Measurements from ENCODE around the gene ADSS1.

Gene ADSS1

DNA sequence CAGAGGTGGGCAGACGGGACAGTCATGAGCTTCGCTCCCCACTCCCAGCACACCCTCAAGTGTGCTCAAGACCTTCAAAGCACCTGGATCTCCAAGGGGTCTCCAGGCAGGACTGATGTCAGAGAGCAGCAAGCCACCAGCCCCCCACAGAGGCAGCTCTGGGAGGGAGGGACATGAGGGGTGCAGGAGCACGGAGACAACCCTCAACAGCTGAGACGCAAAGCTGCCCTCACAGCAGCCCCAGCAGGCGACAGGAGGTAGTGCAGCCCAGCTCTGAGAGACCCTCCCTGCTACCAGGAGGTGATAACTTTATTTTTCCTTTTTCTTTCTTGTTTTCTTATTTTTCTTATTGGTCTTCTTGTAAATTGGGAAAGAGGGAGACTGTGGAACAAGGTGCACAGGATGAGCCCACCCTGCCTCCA is 46.8 kb downstream of the ADSS1 start:
- FAIRE-seq, result no peak

DNA sequence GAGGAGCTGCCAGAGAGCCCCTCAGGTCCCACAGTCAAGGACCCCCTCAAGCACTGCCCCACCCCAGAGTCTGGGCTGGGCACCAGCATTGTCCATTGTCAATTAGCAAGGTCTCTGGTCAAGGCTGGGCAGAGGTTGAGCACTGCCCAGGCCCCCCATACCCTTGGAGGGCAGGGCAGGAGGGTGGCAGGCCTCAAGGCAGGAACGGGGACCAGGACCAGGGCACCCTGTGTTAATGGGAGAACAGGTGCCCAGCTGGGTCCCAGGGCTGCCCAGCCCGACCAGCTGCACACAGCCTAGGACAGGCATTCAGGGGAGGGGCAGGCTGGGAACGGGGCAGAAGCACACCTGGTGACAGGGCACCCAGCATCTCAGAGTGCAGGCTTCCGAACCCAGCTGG is 47.3 kb downstream of the ADSS1 start:
- FAIRE-seq, result no peak

DNA sequence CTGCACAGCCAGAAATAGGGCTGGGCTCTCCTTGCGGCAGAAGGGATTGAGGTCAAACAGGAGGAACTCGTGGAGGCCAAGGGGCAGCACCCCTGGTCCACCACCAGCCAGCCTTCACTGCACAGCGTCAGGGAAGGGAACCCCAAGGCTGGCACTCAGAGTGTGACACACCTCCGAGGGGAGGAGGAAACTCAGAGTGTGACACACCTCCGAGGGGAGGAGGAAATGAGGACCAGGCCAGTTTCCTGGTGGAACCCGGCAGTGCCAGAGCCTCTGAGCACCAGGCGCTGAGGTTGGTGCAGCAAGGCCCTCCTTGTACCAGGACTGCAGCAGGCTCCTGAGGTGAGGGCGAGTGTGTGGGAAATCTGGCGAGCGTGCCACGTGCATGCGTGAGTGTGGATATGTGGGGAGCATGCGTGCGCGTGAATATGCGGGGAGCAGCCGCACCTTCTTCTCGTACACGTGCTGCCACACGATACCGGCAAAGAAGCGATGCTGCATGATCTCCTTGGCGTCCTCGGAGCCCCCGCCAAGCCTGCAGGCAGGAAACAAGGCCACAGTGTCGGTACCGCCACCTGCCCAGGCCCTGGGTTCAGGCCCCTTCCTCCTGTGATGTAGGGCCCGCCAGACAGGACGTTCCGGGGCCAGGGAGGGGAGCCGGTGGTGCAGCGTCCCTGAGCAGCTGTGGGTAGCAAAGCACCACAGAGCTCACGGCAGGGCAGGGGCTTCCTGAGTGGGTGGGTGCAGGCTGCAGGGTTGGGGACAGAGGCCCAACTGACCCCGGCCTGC is 48.1 kb downstream of the ADSS1 start:
- FAIRE-seq, result no peak

DNA sequence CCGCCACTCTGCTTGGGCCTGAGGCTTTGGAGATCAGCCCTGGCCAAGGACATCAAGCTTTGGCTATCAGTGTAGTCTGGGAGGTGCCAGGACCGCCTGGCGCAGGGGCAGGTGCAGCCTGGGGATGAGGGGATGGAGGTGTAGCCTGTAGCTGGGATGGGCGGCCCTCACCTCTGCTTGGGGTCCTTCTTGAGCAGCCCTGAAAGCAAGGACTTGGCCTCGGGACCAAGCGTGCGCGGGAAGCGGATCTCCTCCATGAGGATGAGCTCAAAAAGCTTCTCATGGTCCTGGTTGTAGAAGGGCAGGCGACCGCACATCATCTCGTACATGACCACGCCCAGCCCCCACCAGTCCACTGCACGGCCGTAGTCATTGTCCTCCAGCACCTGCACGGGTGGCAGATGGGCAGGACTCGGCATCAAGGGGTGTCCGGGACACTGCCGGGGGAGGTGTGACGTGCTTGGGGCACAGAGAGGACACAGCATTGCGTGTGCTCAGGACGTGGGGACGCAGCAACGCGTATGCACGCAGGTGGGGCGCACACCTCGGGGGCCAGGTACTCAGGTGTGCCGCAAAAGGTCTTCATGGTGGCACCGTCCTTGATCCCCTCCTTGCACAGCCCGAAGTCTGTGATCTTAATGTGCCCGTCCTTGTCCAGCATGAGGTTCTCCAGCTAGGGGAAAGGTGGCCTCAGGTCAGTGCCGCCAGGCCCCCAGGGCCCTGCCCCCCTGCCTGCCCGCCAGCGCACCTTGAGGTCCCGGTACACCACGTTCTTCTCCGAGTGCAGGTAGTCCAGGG is 48.9 kb downstream of the ADSS1 start:
- no peak for FAIRE-seq

DNA sequence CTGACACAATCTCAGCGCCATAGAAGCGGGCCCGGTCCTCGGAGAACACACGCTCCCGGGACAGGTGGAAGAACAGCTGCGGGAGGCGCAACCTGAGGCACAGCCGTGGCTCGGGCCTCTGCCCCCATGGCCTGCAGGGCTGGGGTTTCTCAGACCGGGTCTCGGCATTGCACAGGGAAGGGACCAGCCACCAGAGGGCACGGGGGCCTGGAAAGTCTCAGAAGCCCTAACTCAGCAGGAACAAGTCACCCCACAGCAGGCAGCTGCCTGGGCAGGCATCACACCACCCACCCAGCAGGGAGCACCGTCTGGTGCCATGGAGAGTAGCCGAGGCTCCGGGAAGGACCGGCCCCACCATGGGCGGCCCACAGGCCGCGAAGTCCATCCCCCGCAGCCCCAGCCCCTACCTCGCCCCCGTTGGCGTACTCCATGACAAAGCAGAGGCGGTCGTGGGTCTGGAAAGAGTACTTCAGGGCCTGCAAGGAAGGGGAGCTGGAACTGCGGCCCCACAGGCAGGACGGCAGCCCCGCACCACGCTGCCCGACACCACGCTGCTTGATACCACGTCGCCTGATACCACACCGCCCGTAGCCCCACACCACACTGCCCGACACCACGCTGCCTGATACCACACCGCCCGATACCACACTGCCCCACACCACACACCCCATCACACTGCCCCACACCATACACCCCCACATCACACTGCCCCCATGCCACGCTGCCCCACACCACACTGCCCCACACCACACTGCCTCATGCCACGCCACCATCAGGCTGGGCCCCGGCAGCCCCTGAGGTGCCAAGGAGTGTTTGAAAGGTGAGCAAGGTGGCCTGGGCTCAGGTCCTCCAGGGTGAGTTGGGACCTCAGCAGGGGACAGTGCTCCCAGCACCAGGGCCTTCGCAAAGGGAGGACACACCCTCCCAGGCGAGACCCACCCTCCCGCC is 49.8 kb downstream of the ADSS1 start:
- FAIRE-seq, result no peak

DNA sequence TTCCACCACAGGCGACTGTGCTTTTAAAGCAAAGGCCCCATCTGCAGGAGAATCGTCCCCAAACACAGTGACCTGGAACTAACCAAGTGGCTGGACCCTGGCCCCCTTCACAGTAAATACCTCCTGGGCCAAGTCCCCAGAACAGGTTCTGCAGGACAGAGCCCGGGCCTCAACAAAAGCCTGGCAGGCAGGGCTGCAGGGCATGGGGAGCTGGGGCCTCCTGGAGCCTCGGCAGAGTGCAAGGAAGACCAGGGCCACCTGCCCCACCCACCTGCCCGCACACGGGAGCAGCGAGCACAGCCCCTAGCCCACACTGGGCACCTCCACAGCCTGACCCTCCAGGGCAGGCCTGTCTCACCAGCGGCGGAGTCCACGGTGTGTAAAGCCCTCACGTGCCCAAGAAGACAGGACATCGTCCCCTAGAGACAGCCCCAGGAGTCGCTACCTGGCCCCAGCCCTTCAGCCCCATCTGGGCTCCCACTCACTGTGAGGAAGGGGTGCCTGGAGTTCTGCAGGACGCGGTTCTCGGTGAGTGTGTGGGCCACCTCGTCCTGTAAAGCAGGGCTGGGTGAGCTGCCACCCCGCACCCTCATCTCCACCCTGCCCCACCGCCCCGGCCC is 50.5 kb downstream of the ADSS1 start:
- FAIRE-seq, result no peak

DNA sequence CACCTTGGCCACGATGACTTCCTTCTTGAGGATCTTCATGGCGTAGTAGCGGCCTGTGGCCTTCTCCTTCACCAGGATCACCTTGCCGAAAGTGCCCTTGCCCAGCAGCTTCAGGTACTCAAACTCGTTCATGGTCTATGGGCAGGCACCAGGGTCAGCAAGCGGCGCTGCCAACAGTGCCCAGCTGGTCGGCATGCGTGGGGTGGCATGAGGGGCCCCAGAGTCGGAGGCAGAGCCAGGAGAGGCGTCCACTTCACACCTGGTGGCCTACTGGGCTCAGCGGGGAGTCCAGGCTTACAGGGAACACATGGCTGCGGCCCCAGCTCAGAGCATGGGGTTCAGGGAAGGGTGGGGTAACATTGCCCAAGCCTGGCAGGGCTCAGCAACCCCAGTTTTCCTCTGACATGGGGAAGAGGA is 51.1 kb downstream of the ADSS1 start:
- FAIRE-seq, result no peak

DNA sequence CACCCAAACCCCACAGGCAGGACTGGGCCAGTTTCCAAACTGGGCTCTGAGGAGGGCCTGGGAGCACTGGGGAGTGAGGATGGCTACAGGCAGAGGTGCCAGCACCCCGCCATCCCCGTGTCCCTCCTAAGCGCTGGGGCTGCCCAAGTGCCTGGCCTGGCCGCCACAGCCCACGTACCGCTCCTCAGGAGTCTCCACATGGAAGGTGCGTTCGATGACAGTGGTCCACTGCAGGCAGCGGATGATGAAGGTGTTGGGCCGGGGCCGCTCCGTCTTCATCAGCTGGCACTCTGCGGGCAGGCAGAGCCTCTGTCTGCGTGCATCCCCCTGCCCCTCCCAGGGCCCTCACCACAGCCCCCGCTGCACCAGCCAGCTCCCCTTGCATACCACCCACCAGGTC is 52.5 kb downstream of the ADSS1 start:
- FAIRE-seq, result no peak

DNA sequence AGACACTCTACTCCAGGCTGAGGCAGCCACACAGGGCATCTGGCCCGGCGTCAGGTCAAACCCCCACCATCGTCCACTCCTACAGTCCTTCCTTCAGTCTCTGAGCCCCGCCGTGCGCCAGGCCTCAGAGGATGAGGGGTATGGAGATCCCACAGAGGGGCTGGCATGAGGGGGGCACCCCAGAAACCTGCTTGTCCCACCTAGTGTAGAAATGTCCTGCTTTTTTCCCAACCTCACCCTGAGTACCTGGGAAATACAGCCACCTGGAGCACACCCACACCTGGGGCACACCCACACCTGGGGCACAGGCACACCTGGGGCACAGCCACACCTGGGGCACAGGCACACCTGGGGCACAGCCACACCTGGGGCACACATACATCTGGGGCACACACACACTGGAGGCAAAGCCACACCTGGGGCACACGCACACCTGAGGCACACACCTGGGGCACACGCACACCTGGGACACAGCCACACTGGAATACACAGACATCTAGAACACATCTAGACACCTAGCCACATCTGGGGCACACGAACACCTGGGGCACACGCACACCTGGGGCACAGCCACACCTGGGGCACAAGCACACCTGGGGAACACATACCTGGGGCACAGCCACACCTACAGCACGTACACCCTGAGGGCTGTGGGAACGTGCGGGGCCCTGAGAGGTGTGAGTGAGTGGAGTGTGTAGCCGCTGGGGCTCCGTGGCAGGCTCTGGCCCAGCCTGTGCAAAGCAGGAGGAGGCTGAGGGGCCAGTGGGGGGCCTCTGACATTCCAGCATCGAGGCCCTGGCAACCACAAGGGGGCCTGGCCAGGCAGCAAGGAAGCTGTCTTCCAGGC is 53.2 kb downstream of the ADSS1 start:
- no peak for FAIRE-seq

DNA sequence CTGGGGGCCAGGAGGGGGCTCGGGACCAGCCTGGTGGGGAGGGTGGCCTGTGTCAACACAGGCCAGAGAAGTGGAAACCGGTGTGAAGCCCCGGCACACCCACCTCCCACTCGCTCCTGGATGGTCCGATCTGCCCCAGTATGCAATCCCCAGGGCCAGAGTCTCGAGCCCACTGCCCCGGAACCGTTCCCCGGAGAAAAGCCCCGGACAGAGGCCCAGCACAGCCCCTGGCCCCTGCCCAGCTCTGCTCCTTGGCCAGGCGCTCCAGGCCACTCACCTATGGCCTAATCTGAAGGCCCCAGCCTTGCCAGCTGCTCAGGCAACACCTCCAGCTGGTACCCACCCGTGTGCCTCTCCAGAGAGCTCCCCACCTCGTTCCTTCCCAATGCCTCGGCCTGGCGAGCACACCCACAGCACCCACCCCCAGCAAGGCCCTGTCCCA is 53.8 kb downstream of the ADSS1 start:
- FAIRE-seq, result no peak

DNA sequence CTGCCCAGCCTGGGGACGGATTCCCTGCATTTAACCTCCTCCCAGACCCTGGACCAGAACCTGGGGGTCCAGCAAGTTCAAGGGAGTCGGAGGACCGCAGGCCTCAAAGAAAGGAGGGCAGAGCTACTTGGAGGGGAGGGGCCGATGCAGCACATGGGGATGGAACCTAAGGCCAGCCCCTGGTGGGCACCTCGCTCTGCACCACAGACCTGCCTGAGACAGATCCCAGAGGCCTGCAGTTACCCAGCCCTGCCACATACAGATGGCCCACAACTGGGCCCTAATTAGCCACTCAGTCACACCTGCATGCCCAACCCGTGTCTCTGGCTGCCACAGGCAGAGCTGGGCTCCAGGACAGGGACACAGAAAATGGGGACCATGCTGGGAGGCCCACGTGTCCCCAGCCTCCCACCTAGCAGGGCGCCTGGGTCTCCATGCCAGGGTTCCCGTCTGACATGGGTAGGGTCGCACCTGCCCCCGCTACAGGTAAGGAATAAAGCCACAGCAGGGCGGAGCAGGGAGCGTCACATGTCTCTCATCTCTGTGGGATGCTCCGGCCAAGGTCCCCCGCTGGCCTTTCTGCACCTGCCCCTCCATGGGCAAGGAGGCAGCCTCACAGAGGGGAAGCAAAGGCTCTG is 54.8 kb downstream of the ADSS1 start:
- no peak for FAIRE-seq

DNA sequence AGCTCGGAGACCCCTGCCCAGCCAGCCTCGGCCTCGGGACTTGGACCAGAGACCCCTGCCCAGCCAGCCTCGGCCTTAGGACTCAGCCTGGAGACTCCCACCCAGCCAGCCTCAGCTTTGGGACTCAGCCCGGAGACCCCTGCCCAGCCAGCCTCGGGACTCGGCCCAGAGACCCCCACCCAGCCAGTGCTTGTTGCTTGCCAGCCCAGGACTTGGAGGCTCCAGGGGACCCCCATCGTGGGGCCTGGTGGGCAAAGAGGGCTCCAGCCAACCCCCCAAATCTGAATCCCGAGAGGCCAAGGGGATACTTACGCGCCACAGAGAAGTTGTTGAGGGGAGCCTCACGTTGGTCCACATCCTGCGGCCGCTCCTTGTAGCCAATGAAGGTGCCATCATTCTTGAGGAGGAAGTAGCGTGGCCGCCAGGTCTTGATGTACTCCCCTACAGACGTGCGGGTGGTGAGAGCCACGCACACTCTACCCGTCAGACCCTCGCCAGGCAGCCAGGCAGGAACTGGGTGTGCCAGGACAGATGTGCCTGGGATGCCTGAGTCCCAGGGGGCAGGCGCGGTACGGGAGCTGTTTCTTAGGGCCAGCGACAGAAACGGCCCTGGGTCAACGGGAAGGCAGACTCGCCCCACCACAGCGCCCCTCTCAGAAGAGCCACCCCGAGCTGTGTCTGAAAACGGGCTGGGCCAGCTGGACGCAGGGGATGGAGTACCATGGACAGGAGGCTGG is 55.9 kb downstream of the ADSS1 start:
- FAIRE-seq, result no peak

DNA sequence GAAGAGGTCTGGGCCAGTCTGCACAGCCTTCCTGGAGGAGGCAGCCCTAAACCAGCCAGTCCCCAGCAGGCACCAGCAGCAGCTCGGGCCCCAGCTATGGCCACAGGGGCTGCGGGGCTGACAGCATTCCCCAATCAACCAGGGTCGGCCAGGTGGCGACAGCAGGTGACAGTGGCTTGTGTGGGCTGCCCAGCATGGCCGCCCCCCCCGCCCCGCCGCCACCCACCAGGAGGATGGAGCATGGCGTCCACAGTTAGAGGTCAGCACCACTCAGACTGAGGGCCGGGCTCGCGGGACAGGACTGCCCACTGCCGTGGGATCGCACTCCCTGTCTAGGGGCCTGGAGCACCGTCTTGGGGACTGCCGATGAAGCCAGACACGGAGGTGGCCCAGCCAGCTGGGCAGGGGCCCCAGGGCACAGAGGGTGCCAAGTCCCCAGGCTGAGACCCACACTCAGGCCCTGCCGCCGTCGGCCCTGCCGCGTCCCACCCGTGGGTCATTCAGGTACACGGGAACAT is 56.5 kb downstream of the ADSS1 start:
- FAIRE-seq, result no peak

DNA sequence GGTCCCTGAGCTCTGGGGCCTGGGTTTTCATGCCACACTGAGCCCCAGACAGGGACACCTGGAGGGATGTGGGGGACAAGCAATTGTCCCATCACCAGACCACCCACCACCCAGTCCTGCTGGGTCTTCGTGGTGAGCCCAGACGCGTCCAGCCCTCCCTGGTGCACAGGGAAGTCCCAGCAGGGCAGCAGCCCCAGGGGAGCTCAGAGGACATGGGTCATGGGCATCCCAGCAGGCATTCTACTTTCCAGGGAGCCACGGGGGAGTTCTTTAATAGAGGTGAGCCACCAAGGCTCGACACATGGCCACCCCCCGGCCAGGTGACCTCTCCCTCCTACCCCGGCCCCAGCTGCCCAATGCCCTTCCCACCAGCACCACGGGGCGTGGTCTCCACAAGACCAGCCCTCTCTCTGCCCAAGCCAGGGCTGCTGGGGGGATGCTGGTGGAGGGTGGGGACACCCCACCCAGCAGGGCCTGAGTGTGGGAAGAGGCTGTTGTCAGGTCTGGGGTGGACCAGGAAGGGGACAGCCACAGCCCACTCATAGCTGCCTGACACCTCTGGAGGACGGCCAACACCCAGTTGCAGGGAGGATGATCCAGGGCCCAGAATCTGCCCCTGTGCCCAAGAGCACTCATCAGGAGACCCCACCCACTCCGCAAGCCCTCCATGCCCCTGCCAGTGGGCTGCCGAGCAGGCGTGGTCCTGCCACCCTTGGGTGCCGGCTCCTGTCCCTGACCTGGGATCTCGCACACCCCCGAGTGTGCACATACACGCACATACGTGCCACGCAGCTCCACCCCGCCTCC is 57.4 kb downstream of the ADSS1 start:
- FAIRE-seq, result no peak

DNA sequence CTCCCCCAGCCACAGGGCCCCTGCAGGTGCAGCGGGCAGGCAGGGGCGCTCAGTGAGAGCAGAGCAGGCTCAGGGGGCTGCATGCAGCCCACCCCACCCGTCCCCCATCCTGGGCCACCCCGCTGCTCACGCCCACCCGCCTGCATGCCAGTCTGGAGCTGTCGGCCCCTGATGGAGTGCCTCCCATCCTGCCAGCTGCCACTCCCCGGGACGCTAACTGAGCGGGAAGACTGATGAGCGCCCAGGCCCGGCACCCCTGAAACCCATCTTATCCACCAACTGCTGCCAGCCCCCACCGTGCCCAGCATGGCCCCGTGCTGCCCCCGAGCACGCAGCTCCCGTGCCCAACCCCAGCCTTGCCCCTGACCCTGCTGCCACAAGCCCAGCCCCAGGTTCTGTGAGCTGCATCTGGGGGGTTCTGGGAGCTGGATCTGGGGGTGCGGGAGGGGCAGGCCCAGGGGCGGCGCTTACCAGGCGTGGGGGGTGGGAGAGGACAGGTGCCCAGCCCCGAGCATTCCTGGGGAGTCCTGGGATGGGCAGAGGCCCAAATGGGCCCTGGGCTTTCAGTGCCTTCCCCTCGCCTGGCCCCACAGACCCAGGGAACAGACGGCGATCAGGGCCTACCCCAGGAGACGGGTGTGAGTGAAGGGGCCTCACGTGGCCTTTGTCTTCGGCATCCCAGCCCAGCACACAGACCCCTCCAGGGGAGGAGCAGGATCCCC is 58.2 kb downstream of the ADSS1 start:
- no peak for FAIRE-seq

DNA sequence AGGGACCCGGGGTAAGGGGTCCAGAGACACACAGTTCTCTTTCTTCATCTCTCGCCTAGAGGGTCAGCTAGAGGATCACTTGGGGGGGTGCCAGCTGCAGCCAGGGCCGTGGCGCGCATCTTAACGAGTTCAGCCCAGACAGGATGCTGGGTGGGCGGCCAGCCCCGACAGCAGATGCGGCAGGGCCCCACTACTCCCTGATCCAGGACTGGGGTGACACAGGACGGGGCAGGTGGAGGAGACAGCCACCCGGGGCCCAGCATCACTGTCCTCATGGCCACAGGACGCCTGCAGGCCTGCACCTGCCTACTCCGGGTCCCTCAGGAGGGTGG is 58.7 kb downstream of the ADSS1 start:
- FAIRE-seq, result no peak

DNA sequence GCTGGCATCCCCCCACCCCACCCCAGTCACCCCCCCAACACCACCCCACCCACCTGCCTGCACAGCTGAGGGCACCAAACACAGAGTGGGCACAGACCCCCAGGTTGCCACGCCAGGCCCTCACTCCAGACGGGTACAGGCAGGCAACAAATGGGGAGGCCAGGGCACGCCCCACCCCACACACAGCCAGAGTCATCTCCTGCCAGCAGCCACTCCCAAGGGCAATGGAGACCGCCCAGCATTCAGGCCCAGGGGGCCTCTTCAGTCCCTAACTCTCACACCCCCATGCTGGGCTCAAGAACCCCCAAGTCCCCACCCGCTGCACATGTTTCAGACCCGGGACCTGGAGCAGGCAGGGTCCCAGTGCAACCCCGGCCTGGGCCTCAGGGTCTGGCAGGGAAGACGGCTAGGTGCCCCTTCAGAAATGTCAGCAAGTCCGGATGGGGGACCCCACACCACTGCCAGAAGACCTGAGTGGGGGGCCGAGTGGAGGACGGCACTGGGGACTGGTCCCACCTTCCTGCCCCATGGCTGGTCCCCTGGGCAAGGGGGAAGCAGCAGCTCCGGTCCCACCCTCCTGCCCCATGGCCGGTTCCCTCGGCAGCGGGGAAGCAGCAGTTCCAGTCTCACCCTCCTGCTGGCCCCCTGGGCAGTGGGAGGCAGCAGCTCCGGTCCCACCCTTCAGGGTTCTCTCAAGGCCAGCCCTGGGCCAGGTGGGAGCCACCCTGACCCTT is 59.6 kb downstream of the ADSS1 start:
- FAIRE-seq, result no peak

DNA sequence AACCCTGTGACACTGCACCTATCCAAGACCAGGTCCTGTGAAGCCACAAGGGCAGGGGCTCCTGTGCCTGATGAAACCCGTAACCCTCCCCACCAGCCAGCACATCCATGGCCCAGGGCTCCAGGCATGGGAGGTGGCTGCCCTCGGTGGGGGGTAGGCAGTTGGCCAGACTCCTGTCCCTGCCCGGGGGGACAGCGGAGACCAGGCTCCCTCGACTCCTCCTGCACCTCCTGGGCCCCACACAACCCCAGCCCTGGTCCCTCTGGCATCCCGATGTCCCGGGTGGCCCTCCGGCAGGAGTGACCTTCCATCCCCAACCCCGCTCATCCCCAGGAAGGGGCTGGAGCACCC is 60.2 kb downstream of the ADSS1 start:
- no peak for FAIRE-seq
